Central memory CD4-positive, alpha-beta T cell (primary cell): ENCODE data around the gene BICD1.
A peak's percentile ranks its signal among the peaks of the same experiment; 100 is the strongest.
"Not testable (repeated sequence)": the region's sequence is repeated elsewhere in the genome, so short reads cannot be mapped to it uniquely, and the experiment has no call there.

Experiments used
- DNase-seq: peaks from one replicate; pipeline ENCODE4 v3.0.0; 2022
- total RNA-seq, 3 experiments: gene quantifications; one replicate each; lab custom pipeline; 2026; lab: John Stamatoyannopoulos, UW

Gene BICD1
- total RNA-seq: 10.3 to 16.4 (median 11.4) reads per million in 3 experiments

GRCh38 chr12:32106517-32107358, at the start of gene BICD1:
Gene BICD1, plus strand, starts transcription at chr12:32106847. Its CDS starts 485 bp downstream, at chr12:32107332.
- peak; percentile 65 for DNase-seq

DNA sequence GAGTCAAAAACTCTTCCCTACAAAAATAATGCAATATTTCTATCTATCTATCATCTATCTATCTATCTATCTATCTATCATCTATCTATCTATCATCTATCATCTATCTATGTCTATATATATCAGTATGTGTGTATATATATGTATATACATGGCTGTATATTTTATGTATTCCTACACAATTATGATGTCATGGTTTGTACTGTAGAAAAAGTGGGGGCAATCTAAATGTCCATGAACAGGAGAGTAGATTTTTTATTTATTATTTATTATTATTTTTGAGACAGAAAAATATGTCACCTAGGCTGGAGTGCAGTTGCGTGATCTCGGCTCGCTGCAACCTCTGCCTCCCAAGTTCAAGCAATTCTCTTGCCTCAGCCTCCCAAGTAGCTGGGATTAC, 45.6 kb upstream of the BICD1 start:
- no peak for DNase-seq

- DNase-seq: no peak
Measured at GRCh38 chr12:32062881-32063280, 43.8 kb upstream of the BICD1 start.

DNA sequence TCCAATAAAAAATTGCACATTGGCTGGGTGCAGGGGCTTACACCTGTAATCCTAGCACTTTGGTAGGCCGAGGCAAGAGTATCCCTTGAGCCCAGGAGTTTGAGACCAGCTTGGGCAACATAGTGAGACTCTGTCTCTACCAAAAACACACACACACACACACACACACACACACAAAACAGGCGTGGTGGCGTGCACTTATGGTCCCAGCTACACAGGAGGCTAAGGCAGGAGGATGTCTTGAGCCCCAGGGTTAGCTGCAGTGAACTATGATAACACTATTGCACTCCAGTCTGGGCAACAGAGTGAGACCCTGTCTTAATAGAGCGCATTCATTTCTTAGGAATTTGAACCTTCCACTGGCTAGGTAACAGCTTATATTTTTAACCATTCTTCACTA, 42.9 kb upstream of the BICD1 start:
- no peak for DNase-seq

- no peak for DNase-seq
Measured at GRCh38 chr12:32066206-32066605, 40.4 kb upstream of the BICD1 start.

- no peak for DNase-seq
Measured at GRCh38 chr12:32069071-32069470, 37.6 kb upstream of the BICD1 start.

GRCh38 chr12:32069731-32070130, 36.9 kb upstream of the BICD1 start:
- DNase-seq: no peak

DNA sequence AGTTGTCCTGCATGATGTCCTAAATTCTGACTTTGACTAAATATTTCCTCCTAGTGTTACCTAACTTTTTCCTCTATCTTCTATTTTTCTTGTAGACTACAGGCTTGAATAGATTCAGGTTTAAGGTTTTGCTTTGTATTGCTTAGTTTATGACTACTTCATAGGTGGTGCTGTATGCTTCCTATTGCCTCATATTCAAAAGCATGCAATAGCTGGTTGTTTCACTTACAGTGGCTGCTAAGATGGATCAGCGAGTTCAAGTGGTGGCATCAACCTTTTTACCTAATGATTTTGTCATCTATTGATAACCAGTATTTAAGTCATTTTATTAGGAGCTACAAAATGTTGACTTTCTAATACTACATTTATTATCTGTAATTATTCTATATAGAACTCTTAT, 36.3 kb upstream of the BICD1 start:
- no peak for DNase-seq

GRCh38 chr12:32072102-32072501, 34.5 kb upstream of the BICD1 start:
- DNase-seq: no peak

DNA sequence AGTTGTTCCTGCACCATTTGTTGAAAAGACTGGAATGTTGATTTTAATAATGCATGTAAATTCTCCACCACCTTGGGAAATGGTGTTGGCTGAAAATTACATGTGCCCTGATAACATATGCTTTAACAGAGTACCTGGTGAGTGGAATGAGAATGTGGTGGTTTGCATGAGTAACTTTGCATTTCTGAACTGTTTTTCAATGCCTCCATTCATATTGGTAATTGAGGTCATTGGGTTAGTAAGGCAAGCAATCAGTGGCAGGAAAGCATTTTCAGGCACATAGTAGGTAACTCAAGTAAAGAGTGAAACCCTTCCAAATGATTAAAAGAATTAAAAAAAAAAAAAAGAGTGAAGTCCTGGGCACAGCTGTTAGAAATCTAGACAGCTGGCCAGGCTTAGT, 32.2 kb upstream of the BICD1 start:
- DNase-seq: no peak

DNA sequence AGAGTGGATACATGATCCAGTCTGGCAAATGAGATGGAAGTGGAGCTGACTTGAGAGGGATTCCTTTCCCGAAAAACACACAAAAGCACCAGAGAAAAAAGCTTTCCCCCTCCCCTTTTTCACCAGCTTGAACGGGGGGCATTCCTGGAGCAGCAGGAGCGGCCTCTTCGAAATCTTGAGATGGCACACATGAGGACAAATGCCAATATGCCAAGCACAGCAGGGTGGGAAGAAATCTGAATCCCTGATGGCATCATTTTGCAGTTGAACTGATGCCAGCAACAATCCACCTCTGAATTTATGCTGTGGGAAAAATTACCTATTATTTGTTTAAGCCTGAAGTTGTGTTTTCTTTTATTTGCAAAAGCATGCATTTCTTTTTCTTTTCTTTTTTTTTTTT, 29.7 kb upstream of the BICD1 start:
- DNase-seq: no peak

- no peak for DNase-seq
Measured at GRCh38 chr12:32080435-32080834, 26.2 kb upstream of the BICD1 start.

GRCh38 chr12:32083489-32083888, 23.2 kb upstream of the BICD1 start:
- no peak for DNase-seq

DNA sequence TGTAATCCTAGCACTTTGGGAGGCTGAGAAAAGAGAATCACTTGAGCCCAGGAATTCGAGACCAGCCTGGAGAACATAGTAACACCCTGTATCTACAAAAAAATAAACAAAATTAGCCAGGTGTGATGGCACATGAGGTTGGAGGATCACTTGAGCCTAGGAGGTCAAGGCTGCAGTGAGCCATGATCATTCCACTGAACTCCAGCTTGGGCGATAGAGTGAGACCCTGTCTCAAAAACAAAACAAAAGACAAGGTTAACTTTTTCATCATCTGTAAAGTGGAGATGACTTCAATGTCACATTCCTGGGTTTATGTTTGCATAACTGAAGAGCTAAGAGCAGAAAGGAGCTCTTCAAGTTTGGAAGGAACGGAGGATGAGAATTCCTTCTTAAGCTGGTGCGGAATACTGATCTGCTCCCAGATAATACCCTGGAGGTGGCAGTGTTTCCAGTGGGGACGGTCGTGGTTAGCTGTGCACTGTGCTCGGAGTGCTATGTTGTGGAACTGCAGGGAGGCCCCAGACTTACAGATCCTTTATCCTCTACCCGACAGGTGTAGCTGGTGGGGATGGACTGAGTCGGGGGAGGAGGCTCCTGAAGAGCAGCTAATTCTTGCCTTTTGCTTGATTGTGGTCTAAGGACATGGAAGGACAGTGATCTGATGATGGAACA, 22.5 kb upstream of the BICD1 start:
- no peak for DNase-seq

DNA sequence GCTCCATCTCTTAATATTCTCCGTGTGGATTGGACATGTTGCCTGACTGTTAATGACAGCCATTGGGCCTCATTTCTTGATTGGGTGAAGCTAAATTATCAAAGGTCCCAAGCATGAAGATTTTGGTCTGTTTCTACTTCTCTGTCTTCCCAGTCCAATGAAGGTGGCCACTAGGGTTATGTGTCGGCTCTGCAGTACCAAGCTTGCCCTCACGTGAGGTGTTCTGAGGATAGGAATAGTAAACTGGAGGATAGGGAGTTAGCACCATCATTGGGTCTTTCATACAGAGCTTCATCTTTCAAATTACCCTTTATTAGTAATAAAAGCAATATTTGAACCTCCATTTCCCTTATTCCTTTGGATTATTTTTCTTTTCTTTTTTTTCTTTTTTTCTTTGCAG, 21.9 kb upstream of the BICD1 start:
- no peak for DNase-seq

GRCh38 chr12:32087306-32087705, 19.3 kb upstream of the BICD1 start:
- no peak for DNase-seq

- DNase-seq: no peak
Measured at GRCh38 chr12:32089156-32089555, 17.5 kb upstream of the BICD1 start.

DNA sequence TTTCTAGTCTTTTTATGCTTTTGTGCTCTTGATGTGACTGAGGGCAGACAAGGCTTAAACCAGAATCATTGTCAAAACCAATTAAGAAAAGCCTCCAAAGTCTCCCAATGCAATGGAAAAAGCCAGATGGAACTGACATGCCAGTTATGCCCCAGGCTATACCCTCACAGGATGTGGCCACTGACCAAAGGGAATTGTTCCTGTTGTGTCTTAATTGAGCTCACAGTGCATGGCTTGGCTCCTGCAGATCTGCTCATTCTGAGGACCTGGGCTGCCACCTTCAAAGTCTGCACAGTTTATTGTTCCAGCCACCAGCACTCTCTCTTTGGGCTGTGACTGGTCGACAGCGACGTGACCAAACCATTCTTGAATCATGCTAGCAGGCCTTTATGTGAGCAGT, 17.1 kb upstream of the BICD1 start:
- DNase-seq: no peak

GRCh38 chr12:32091696-32092095, 15.0 kb upstream of the BICD1 start:
- DNase-seq: no peak

- no peak for DNase-seq
Measured at GRCh38 chr12:32098112-32098511, 8.5 kb upstream of the BICD1 start.

DNA sequence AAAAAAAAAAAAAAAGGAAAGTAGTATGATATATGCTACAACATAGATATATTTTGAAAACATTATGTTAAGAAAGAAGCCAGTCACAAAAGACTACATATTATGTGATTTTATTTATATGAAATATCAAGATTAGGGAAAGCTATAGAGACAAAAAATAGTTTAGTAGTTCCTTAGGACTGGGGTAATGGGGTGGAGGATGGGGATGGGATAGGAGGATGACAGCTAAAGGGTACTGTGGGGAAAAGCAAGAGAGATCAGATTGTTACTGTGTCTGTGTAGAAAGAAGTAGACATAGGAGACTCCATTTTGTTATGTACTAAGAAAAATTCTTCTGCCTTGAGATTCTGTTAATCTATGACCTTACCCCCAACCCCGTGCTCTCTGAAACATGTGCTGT, 7.4 kb upstream of the BICD1 start:
- not testable (repeated sequence) for DNase-seq

DNA sequence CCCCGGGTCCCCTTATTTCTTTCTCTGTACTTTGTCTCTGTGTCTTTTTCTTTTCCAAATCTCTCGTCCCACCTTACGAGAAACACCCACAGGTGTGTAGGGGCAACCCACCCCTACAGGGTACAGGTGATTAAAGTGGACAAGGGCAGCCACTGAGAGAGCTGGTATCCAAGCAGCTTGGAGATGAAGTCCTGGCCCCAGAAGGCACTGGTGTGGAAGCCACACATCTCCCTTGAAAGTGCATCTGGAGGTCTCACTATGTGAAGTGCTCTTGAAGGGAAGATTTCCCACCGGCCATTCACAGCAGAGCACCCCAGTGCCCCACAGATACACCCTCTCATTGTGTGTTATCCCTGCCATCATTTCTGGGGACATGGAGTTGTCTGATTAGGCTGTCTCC, 6.3 kb upstream of the BICD1 start:
- DNase-seq: no peak

DNA sequence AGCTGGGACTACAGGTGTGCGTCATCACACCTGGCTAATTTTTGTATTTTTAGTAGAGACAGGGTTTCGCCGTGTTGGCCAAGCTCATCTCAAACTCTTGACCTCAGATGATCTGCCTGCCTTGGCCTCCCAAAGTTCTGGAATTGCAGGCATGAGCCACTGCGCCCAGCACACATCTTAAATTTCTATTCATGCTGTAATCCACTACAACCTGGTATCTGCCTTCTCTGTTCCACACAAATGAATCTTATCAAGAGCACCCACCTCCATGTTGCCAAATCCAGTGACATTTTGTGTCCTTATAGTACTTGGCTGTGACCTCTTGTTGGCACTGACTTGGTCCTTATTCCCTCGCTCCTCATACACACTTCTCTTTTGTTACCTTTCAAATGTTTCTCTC, 5.8 kb upstream of the BICD1 start:
- no peak for DNase-seq

DNA sequence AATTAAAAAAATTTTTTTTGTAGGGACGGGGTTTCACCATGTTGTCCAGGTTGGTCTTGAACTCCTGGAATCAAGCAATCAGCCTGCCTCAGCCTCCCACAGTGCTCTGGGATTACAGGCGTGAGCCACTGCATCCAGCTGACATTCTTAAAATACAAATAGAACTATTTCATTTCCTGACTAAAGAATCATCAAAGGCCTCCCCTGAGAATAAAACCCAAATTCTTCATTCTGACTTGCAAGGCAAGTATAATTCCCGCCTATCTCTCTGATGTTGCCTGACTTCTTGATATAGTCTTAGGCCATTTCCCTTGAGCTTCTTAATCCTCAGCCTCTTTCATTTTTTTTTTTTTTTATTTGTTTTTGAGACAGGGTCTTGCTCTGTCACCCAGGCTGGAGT, 4.4 kb upstream of the BICD1 start:
- no peak for DNase-seq
